Breast epithelium (tissue), 4 donors: ENCODE measurements around the gene KRTAP4-9. TPM values are rescaled to one million over a fixed set of nuclear protein-coding genes. Genes with fewer than 3 reads are reported as not detected.
"Not testable (repeated sequence)": the region's sequence is repeated elsewhere in the genome, so short reads cannot be mapped to it uniquely, and the experiment has no call there.

Source experiments
- DNase-seq, 2 donors: peaks; one replicate each; pipeline ENCODE4 v3.0.0-alpha.2; 2019; ENCODE audit warnings: low spot score in 2 of 2
- H3K27ac ChIP-seq, 2 donors: fragments of 200-600 bp; sonication (generic) in 1 of 2; one replicate each; pipeline ENCODE4 v1.5.1; 2016 to 2019; ENCODE audit warnings: mild to moderate bottlenecking in 1 of 2
- H3K27me3 ChIP-seq, 2 donors: fragments of 200-600 bp; sonication (generic) in 1 of 2; one replicate each; pipeline versions ENCODE4 v1.5.1 to v1.6.0; 2017 to 2019; ENCODE audit warnings: control low read depth in 1 of 2, mild to moderate bottlenecking in 1 of 2
- H3K36me3 ChIP-seq: fragments of 200-600 bp; one replicate; pipeline ENCODE4 v1.5.1; 2019
- H3K4me1 ChIP-seq, 2 donors: fragments of 200-600 bp; sonication (generic); one replicate each; pipeline ENCODE4 v1.5.1; 2016 to 2019; ENCODE audit warnings: control low read depth in 1 of 2
- H3K4me3 ChIP-seq, 3 donors: fragments of 200-600 bp; sonication (generic); 1 replicate in 2 of 3; 2 replicates in 1 of 3; pipeline ENCODE4 v1.5.1; 2016 to 2019; ENCODE audit warnings: mild to moderate bottlenecking in 3 of 3, moderate library complexity in 2 of 3
- H3K9me3 ChIP-seq, 2 donors: fragments of 200-600 bp; sonication (generic) in 1 of 2; one replicate each; pipeline ENCODE4 v1.5.1; 2016 to 2019; ENCODE audit warnings: control low read depth in 1 of 2
- CTCF ChIP-seq, 3 donors: fragments of 450-650 bp; IDR thresholded peaks; one replicate each; pipeline ENCODE4 v1.5.1; 2016 to 2017; ENCODE audit warnings: antibody characterized with exemption in 3 of 3, mild to moderate bottlenecking in 3 of 3, moderate library complexity in 3 of 3
- POLR2A ChIP-seq: fragments of 450-650 bp; IDR thresholded peaks from one replicate; pipeline ENCODE4 v1.6.1; 2016; ENCODE audit warnings: antibody characterized with exemption, mild to moderate bottlenecking, moderate library complexity
- POLR2AphosphoS5 ChIP-seq, 3 donors: sonication (generic); formaldehyde crosslinking; IDR thresholded peaks; one replicate each; pipeline ENCODE4 v1.6.1; 2017; ENCODE audit warnings: antibody characterized with exemption in 3 of 3
- intact Hi-C: fragments of 100-400 bp; cut with DNase I; formaldehyde crosslinking; loops from one replicate; pipeline ENCODE4 v1.15.1; 2023; ENCODE audit warnings: low total_unique reads
- total RNA-seq, 3 donors: library from RNA; depleted of rRNA; stranded (reverse); fragments of >200 nt; gene quantifications; one replicate each; pipeline ENCODE4 v1.1.0, GENCODE V29; 2016

Gene KRTAP4-9
- total RNA-seq, 3 donors from 2014 or later, result not detected

- Histone ChIP-seq H3K36me3 (no peaks in the 10 kb centered on the region), H3K9me3 (no peaks in the 10 kb centered on the region), H3K27me3 (no peaks in the 10 kb centered on the region), H3K27ac (no peak overlapping the region), H3K4me1 (no peaks in the 10 kb centered on the region), H3K4me3 (no peak overlapping the region)
- intact Hi-C loops, result no loop called here
- DNase-seq, result no peak
- TF ChIP-seq POLR2A (no peak), CTCF (IDR thresholded peaks at IDR 0.05) (no peak), POLR2AphosphoS5 (IDR thresholded peaks at IDR 0.05) (no peak)
Measured at GRCh38 chr17:41096055-41096454, 9.1 kb upstream of the KRTAP4-9 start.

- Histone ChIP-seq H3K4me3 (no peak within 1 kb of the TSS), H3K36me3 (no peaks in the 10 kb centered on the region), H3K4me1 (no peaks in the 10 kb centered on the region), H3K9me3 (no peaks in the 10 kb centered on the region), H3K27ac (no peak within 1 kb of the TSS), H3K27me3 (no peaks in the 10 kb centered on the region)
- intact Hi-C loops, result no loop called here
- TF ChIP-seq POLR2A, result no peak
- TF ChIP-seq CTCF (IDR thresholded peaks at IDR 0.05), result no peak
- TF ChIP-seq POLR2AphosphoS5 (IDR thresholded peaks at IDR 0.05), result no peak
- no peak for DNase-seq
Measured at GRCh38 chr17:41098042-41098441, 7.1 kb upstream of the KRTAP4-9 start, which contains the start of gene KRTAP4-8. Gene KRTAP4-8 (minus strand): TSS chr17:41098142. CDS start chr17:41098084, 58 bp downstream.

GRCh38 chr17:41098481-41098880 is 6.7 kb upstream of the KRTAP4-9 start:
- Histone ChIP-seq H3K9me3 (no peaks in the 10 kb centered on the region), H3K4me3 (no peak overlapping the region), H3K27ac (no peak overlapping the region), H3K4me1 (no peaks in the 10 kb centered on the region), H3K36me3 (no peaks in the 10 kb centered on the region), H3K27me3 (no peaks in the 10 kb centered on the region)
- intact Hi-C loops, result no loop called here
- no peak for DNase-seq
- no peak for TF ChIP-seq POLR2A
- TF ChIP-seq CTCF (IDR thresholded peaks at IDR 0.05), result no peak
- TF ChIP-seq POLR2AphosphoS5 (IDR thresholded peaks at IDR 0.05), result no peak

- H3K4me3 ChIP-seq, H3K9me3 ChIP-seq, H3K36me3 ChIP-seq, H3K4me1 ChIP-seq, H3K27me3 ChIP-seq, DNase-seq, H3K27ac ChIP-seq: not testable (repeated sequence)
- intact Hi-C loops, result loop anchor here (5.0 kb wide), 1 partner anchor 118 kb away; the partner anchor contains the start of gene KRT40
Measured at GRCh38 chr17:41099682-41100480, 5.3 kb upstream of the KRTAP4-9 start.

- H3K27me3 ChIP-seq, result no peaks in the 10 kb centered on the region
- no peaks in the 10 kb centered on the region for H3K4me1 ChIP-seq
- TF ChIP-seq CTCF (IDR thresholded peaks at IDR 0.05), result no peak
- no peak for TF ChIP-seq POLR2A
- no peak for TF ChIP-seq POLR2AphosphoS5 (IDR thresholded peaks at IDR 0.05)
- no peak within 1 kb of the TSS for H3K27ac ChIP-seq
- H3K9me3 ChIP-seq, result no peaks in the 10 kb centered on the region
- intact Hi-C loops, result loop anchor here (5.0 kb wide), 1 partner anchor 119 kb away; the partner anchor contains the start of gene KRT40
- H3K4me3 ChIP-seq, result no peak within 1 kb of the TSS
- no peak for DNase-seq
- H3K36me3 ChIP-seq, result no peaks in the 10 kb centered on the region
Measured at GRCh38 chr17:41101586-41102259, 3.5 kb upstream of the KRTAP4-9 start, which contains the start of gene KRTAP4-16. Gene KRTAP4-16 (minus strand): TSS chr17:41102209. CDS start chr17:41102209, 0 bp downstream.
